Measurements from ENCODE around the gene CAPRIN1.
"Not testable (repeated sequence)": the region's sequence is repeated elsewhere in the genome, so short reads cannot be mapped to it uniquely, and the experiment has no call there.

Gene CAPRIN1

GRCh38 chr11:34049028-34049427, 2.5 kb upstream of the CAPRIN1 start:
- in situ Hi-C loops (cut with MboI; ENCODE audit: low sequenced_read_pairs, unreplicated experiment) = no loop called here
- no peak for TF ChIP-seq CTCF (IDR thresholded peaks at IDR 0.05; ENCODE audit: borderline replicate concordance, control extremely low read depth, extremely low read depth, insufficient read depth, missing control alignments)
- DNase-seq (ENCODE audit: low spot score) = no peak

GRCh38 chr11:34050581-34051348, 766 bp upstream of the CAPRIN1 start:
- in situ Hi-C loops (cut with MboI; ENCODE audit: low sequenced_read_pairs, unreplicated experiment) = no loop called here
- DNase-seq (ENCODE audit: low spot score) = no peak
- no peak for TF ChIP-seq CTCF (IDR thresholded peaks at IDR 0.05; ENCODE audit: borderline replicate concordance, control extremely low read depth, extremely low read depth, insufficient read depth, missing control alignments)

- DNase-seq (ENCODE audit: low spot score) = peak; percentile 95
- in situ Hi-C loops (cut with MboI; ENCODE audit: low sequenced_read_pairs, unreplicated experiment) = no loop called here
- no peak for TF ChIP-seq CTCF (IDR thresholded peaks at IDR 0.05; ENCODE audit: borderline replicate concordance, control extremely low read depth, extremely low read depth, insufficient read depth, missing control alignments)
Measured at GRCh38 chr11:34052036-34052607, 591 bp downstream of the CAPRIN1 start.

GRCh38 chr11:34052608-34053160, 1.2 kb downstream of the CAPRIN1 start:
- in situ Hi-C loops (cut with MboI; ENCODE audit: low sequenced_read_pairs, unreplicated experiment) = no loop called here
- TF ChIP-seq CTCF (IDR thresholded peaks at IDR 0.05; ENCODE audit: borderline replicate concordance, control extremely low read depth, extremely low read depth, insufficient read depth, missing control alignments) = no peak
- DNase-seq (ENCODE audit: low spot score) = no peak

GRCh38 chr11:34053161-34053686, 1.7 kb downstream of the CAPRIN1 start:
- in situ Hi-C loops (cut with MboI; ENCODE audit: low sequenced_read_pairs, unreplicated experiment) = no loop called here

GRCh38 chr11:34054351-34054750, 2.8 kb downstream of the CAPRIN1 start:
- in situ Hi-C loops (cut with MboI; ENCODE audit: low sequenced_read_pairs, unreplicated experiment); DNase-seq (ENCODE audit: low spot score): not testable (repeated sequence)

More at GRCh38 chr11:34053161-34053686, 1.7 kb downstream of the CAPRIN1 start:
- TF ChIP-seq CTCF (IDR thresholded peaks at IDR 0.05; ENCODE audit: borderline replicate concordance, control extremely low read depth, extremely low read depth, insufficient read depth, missing control alignments) = no peak
- peak; percentile 73 for DNase-seq (ENCODE audit: low spot score)
